DND-41 (cell line): ENCODE results near the gene CPEB1.

Source experiments
- ATAC-seq: fragments of 200-7000 bp; cut with Tn5 transposase; 3 replicates; pipeline ENCODE4 v1.9.1; 2021; ENCODE audit warnings: low read depth; ENCODE audit not compliant: insufficient read depth
- DNase-seq: peaks from one replicate; pipeline ENCODE4 v3.0.0-alpha.2; 2020
- H2AFZ ChIP-seq: 2 replicates; pipeline ENCODE4 v1.6.0; 2012; ENCODE audit warnings: low read depth, low read length
- H3K27ac ChIP-seq: 2 replicates; pipeline ENCODE4 v1.5.1; 2012; ENCODE audit warnings: low read length, inconsistent platforms
- H3K27me3 ChIP-seq: fragments of 200-600 bp; sonication (generic); 2 replicates; pipeline ENCODE4 v1.6.0; 2012; ENCODE audit warnings: low read length, mild to moderate bottlenecking, inconsistent platforms; ENCODE audit not compliant: insufficient read depth, poor library complexity
- H3K36me3 ChIP-seq: 2 replicates; pipeline ENCODE4 v1.5.1; 2012; ENCODE audit warnings: low read length, inconsistent platforms; ENCODE audit not compliant: insufficient read depth
- H3K4me1 ChIP-seq: 2 replicates; pipeline ENCODE4 v1.5.1; 2012; ENCODE audit warnings: mild to moderate bottlenecking, low read length; ENCODE audit not compliant: insufficient read depth
- H3K4me2 ChIP-seq: 2 replicates; pipeline ENCODE4 v1.6.0; 2012; ENCODE audit warnings: mild to moderate bottlenecking, moderate library complexity, low read length, inconsistent platforms; ENCODE audit not compliant: insufficient read depth
- H3K4me3 ChIP-seq, 2 experiments: fragments of 200-600 bp in 1 of 2; shearing (Covaris generic) in 1 of 2; 2 replicates each; pipeline ENCODE4 v1.5.1; 2012 to 2016; ENCODE audit warnings: inconsistent platforms in 2 of 2, low read length in 2 of 2, mild to moderate bottlenecking in 2 of 2, low read depth in 1 of 2, moderate library complexity in 1 of 2
- H3K79me2 ChIP-seq: 2 replicates; pipeline ENCODE4 v1.6.0; 2012; ENCODE audit warnings: low read length, inconsistent platforms; ENCODE audit not compliant: insufficient read depth
- H3K9ac ChIP-seq: 2 replicates; pipeline ENCODE4 v1.6.0; 2012; ENCODE audit warnings: low read depth, mild to moderate bottlenecking, inconsistent platforms, low read length, moderate library complexity
- H3K9me3 ChIP-seq: 2 replicates; pipeline ENCODE4 v1.5.1; 2012; ENCODE audit warnings: low read length, moderate library complexity, mild to moderate bottlenecking, inconsistent platforms; ENCODE audit not compliant: insufficient read depth, severe bottlenecking
- H4K20me1 ChIP-seq: 2 replicates; pipeline ENCODE4 v1.6.0; 2012; ENCODE audit warnings: low read length; ENCODE audit not compliant: insufficient read depth
- CTCF ChIP-seq: IDR thresholded peaks from 2 replicates; pipeline ENCODE4 v1.5.1; 2012; ENCODE audit warnings: borderline replicate concordance, low read length, moderate library complexity, mild to moderate bottlenecking; ENCODE audit not compliant: poor library complexity, severe bottlenecking; ENCODE audit errors: extremely low read depth
- EZH2 ChIP-seq: IDR thresholded peaks from 3 replicates; pipeline ENCODE4 v1.6.1; 2012; ENCODE audit warnings: borderline replicate concordance, low read depth, mild to moderate bottlenecking, moderate library complexity, low read length, inconsistent platforms; ENCODE audit not compliant: severe bottlenecking

CPEB1 gene

GRCh38 chr15:82679626-82680199 lies 32.5 kb upstream of the CPEB1 start:
- Histone ChIP-seq H3K9me3 (no peaks in the 10 kb centered on the region), H3K79me2 (no peaks in the 10 kb centered on the region), H2AFZ (no peak overlapping the region), H4K20me1 (no peaks in the 10 kb centered on the region), H3K36me3 (no peaks in the 10 kb centered on the region), H3K27me3 (no peaks in the 10 kb centered on the region), H3K4me2 (no peak overlapping the region), H3K4me1 (no peaks in the 10 kb centered on the region), H3K27ac (no peak overlapping the region), H3K4me3 (no peak overlapping the region), H3K9ac (no peak overlapping the region)
- ATAC-seq (no peak), DNase-seq (no peak)
- TF ChIP-seq EZH2 (no peak), CTCF (no peak)

- TF ChIP-seq EZH2 (no peak), CTCF (no peak)
- no peak for ATAC-seq
- no peaks in the 10 kb centered on the region for H4K20me1 ChIP-seq
- H3K9ac ChIP-seq: no peak overlapping the region
- H3K79me2 ChIP-seq: no peaks in the 10 kb centered on the region
- no peaks in the 10 kb centered on the region for H3K4me1 ChIP-seq
- H3K4me3 ChIP-seq: no peak overlapping the region
- no peak overlapping the region for H3K4me2 ChIP-seq
- no peaks in the 10 kb centered on the region for H3K27me3 ChIP-seq
- no peaks in the 10 kb centered on the region for H3K9me3 ChIP-seq
- no peak for DNase-seq
- no peaks in the 10 kb centered on the region for H3K36me3 ChIP-seq
- H3K27ac ChIP-seq: no peak overlapping the region
- no peak overlapping the region for H2AFZ ChIP-seq
These were observed 30.7 kb upstream of the CPEB1 start for GRCh38 chr15:82677720-82678323.

- no peak overlapping the region for H3K4me2 ChIP-seq
- H3K27me3 ChIP-seq: no peaks in the 10 kb centered on the region
- H3K9me3 ChIP-seq: no peaks in the 10 kb centered on the region
- H2AFZ ChIP-seq: no peak overlapping the region
- no peak overlapping the region for H3K9ac ChIP-seq
- H3K4me1 ChIP-seq: no peaks in the 10 kb centered on the region
- no peak overlapping the region for H3K4me3 ChIP-seq
- TF ChIP-seq EZH2 (no peak), CTCF (no peak)
- no peak overlapping the region for H3K27ac ChIP-seq
- DNase-seq (no peak), ATAC-seq (no peak)
- no peaks in the 10 kb centered on the region for H3K36me3 ChIP-seq
- no peaks in the 10 kb centered on the region for H4K20me1 ChIP-seq
- no peaks in the 10 kb centered on the region for H3K79me2 ChIP-seq
These were observed 27.7 kb upstream of the CPEB1 start for GRCh38 chr15:82674873-82675272.

- Histone ChIP-seq H4K20me1 (no peaks in the 10 kb centered on the region), H3K36me3 (no peaks in the 10 kb centered on the region)
These were observed 23.5 kb upstream of the CPEB1 start for GRCh38 chr15:82670699-82671098.

More at GRCh38 chr15:82670699-82671098, 23.5 kb upstream of the CPEB1 start:
- ATAC-seq: no peak
- H3K9me3 ChIP-seq: no peaks in the 10 kb centered on the region
- no peaks in the 10 kb centered on the region for H3K4me1 ChIP-seq
- no peak overlapping the region for H3K4me3 ChIP-seq
- H3K27ac ChIP-seq: no peak overlapping the region
- H3K9ac ChIP-seq: no peak overlapping the region
- H2AFZ ChIP-seq: no peak overlapping the region
- no peak for TF ChIP-seq CTCF
- TF ChIP-seq EZH2: no peak
- no peaks in the 10 kb centered on the region for H3K79me2 ChIP-seq
- no peak overlapping the region for H3K4me2 ChIP-seq
- H3K27me3 ChIP-seq: no peaks in the 10 kb centered on the region
- no peak for DNase-seq
